Measurements from ENCODE around the gene SLC38A10. TPM values are rescaled to one million over a fixed set of nuclear protein-coding genes. Genes with fewer than 3 reads are reported as not detected.
A peak's percentile ranks its signal among the peaks of the same experiment; 100 is the strongest.

The SLC38A10 gene
- total and polyA plus RNA-seq, 4 experiments from 2014 or later = 49.0 to 113 (median 90.7) TPM

DNA sequence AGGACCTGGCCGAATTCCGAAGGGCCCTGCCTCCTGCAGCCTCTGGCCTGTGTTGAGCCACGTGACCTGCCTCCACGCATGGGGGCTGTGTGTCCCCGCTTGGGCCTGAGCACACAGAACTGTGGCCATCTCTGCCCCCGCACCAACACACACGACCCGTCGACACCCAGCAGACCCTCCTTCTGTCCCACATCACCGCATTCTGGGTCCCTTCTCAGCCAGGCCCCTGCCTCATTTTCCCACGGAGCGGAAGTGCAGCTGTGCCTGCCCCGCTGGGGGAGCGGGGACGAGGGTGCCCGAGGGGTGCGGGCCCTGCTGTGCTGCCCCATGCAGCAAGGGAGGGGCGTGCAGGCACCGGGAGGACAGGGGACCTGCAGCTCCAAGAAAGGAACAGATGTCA lies 37.6 kb downstream of the SLC38A10 start:
- Histone ChIP-seq H3K4me3 (ENCODE audit: low read length in 2 of 2) (no peak overlapping the region), H3K27ac (ENCODE audit: low read depth, low read length) (no peak overlapping the region), H3K36me3 (ENCODE audit: insufficient read depth, low read length) (peaks cover 30% of the 10 kb centered on the region), H3K9me3 (ENCODE audit: control insufficient read depth in 1 of 2, low read length in 2 of 2) (no peaks in the 10 kb centered on the region), H3K4me1 (ENCODE audit: insufficient read depth, low read length) (no peaks in the 10 kb centered on the region), H3K27me3 (ENCODE audit: insufficient read depth, low read length) (no peaks in the 10 kb centered on the region)
- ChIA-PET CTCF (ENCODE audit: partially characterized antibody) (interaction anchor here (0.6 to 1.5 kb wide), 3 partner anchors 34 to 1373 kb away, joined by 3 to 4 read pairs (median 3); no protein-coding TSS in a partner anchor), POLR2A (ENCODE audit: partially characterized antibody) (interaction anchor here (1.0 kb wide), 1 partner anchor 38 kb away, joined by 3 read pairs; the partner anchor contains the start of gene SLC38A10)
- Mint-ChIP-seq H3K4me3 (no peak overlapping the region), H3K36me3 (peaks cover 5 to 30% of the 10 kb centered on the region in 2 donors), H3K4me1 (peaks cover 4 to 11% (median 8%) of the 10 kb centered on the region in 4 donors), H3K27ac (no peak overlapping the region), H3K9me3 (no peaks in the 10 kb centered on the region), H3K27me3 (no peaks in the 10 kb centered on the region)
- intact Hi-C loops (cut with micrococcal nuclease) = no loop called here
- DNase-seq = no peak

DNA sequence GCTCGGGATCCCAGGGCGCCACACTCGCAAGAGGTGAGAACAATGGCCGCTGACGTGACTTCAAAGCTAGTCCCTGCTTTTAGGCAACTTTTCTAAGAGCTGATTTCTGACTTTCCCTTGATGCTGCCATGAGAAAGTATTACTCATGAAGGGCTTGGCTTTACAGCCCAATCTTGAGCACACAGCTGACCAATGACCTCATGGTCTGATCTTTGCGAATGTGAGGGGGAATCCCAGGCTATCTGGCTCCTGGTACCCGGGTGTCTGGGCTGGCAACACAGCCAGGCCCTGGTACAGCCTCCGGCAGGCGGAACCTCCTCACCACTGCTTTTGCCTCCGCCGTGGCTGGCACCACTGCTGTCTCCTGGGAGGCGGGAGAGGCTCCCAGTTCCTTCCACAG lies 38.5 kb downstream of the SLC38A10 start:
- ChIA-PET POLR2A (ENCODE audit: partially characterized antibody) (interaction anchor here (1.0 kb wide), 1 partner anchor 39 kb away, joined by 3 read pairs; the partner anchor contains the start of gene SLC38A10), CTCF (ENCODE audit: partially characterized antibody) (interaction anchor here (1.2 to 1.5 kb wide), 2 partner anchors 35 to 228 kb away, joined by 3 to 4 read pairs; no protein-coding TSS in a partner anchor)
- Mint-ChIP-seq H3K27ac (peak overlapping the region in 1 of 7 donors; percentile 7), H3K36me3 (peaks cover 5 to 28% of the 10 kb centered on the region in 2 donors), H3K9me3 (no peaks in the 10 kb centered on the region), H3K4me3 (no peak overlapping the region), H3K4me1 (peaks cover 7 to 11% (median 8%) of the 10 kb centered on the region in 4 donors), H3K27me3 (no peaks in the 10 kb centered on the region)
- Histone ChIP-seq H3K4me1 (ENCODE audit: insufficient read depth, low read length) (no peaks in the 10 kb centered on the region), H3K27ac (ENCODE audit: low read depth, low read length) (no peak overlapping the region), H3K36me3 (ENCODE audit: insufficient read depth, low read length) (peaks cover 29% of the 10 kb centered on the region), H3K4me3 (ENCODE audit: low read length in 2 of 2) (no peak overlapping the region), H3K27me3 (ENCODE audit: insufficient read depth, low read length) (no peaks in the 10 kb centered on the region), H3K9me3 (ENCODE audit: control insufficient read depth in 1 of 2, low read length in 2 of 2) (no peaks in the 10 kb centered on the region)
- no peak for DNase-seq
- intact Hi-C loops (cut with micrococcal nuclease) = no loop called here

DNA sequence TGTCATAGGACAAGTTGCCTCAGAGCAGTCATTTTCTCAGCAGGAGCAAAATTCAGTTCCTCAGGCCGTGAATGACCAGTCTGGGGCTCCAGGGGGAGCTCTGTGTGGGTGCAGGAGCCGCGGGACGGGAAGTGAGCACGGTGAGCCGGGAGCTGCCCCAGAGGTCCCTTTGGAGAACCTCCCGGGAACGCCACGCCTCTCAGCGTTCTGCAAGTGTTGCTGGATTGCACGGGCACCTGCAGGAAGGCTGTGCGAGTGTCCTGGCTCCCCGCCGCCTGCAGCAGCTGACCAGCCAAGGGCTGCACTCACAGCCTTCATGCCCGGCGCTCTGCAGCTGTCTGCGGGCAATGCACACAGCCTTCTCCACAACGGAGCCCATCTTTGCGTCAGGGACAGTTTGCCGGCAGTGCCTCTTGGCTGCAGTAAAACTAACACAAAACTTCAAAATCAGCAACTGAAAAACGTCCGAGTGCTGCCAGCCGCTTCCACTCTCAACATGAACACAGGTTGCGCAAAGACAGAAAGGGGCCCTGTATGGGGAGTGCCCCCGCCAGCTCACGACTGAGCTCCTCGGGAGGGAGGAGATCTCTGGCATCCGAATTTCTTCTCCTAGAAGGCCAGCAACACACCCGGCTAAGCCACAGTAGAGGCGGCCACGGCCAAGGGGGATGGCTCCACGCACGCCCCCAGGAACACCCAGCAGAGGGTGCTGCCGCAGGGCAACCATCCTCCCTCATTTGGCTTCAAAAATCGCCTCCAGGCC lies 40.0 kb downstream of the SLC38A10 start:
- peaks cover 11 to 30% of the 10 kb centered on the region in 2 donors for H3K36me3 Mint-ChIP-seq
- H3K4me1 Mint-ChIP-seq = peaks cover 7 to 11% (median 8%) of the 10 kb centered on the region in 4 donors
- intact Hi-C loops (cut with micrococcal nuclease) = loop anchor here (5.0 kb wide), 1 partner anchor 282 kb away; no protein-coding TSS in a partner anchor
- H3K4me1 ChIP-seq (ENCODE audit: insufficient read depth, low read length) = no peaks in the 10 kb centered on the region
- H3K27ac ChIP-seq (ENCODE audit: low read depth, low read length) = no peak overlapping the region
- H3K27me3 Mint-ChIP-seq = no peaks in the 10 kb centered on the region
- H3K4me3 ChIP-seq (ENCODE audit: low read length in 2 of 2) = no peak overlapping the region
- ChIA-PET CTCF (ENCODE audit: partially characterized antibody) (interaction anchor here (1.2 to 2.2 kb wide), 3 partner anchors 34 to 232 kb away, joined by 3 to 11 read pairs (median 3); no protein-coding TSS in a partner anchor), POLR2A (ENCODE audit: partially characterized antibody) (interaction anchor here (1.9 kb wide), 1 partner anchor 229 kb away, joined by 6 read pairs; no protein-coding TSS in a partner anchor)
- no peaks in the 10 kb centered on the region for H3K9me3 Mint-ChIP-seq
- H3K27ac Mint-ChIP-seq = peak overlapping the region in 2 of 7 donors; percentile 48 to 68
- H3K27me3 ChIP-seq (ENCODE audit: insufficient read depth, low read length) = no peaks in the 10 kb centered on the region
- no peak overlapping the region for H3K4me3 Mint-ChIP-seq
- no peak for DNase-seq
- H3K36me3 ChIP-seq (ENCODE audit: insufficient read depth, low read length) = peaks cover 43% of the 10 kb centered on the region
- H3K9me3 ChIP-seq (ENCODE audit: control insufficient read depth in 1 of 2, low read length in 2 of 2) = no peaks in the 10 kb centered on the region

DNA sequence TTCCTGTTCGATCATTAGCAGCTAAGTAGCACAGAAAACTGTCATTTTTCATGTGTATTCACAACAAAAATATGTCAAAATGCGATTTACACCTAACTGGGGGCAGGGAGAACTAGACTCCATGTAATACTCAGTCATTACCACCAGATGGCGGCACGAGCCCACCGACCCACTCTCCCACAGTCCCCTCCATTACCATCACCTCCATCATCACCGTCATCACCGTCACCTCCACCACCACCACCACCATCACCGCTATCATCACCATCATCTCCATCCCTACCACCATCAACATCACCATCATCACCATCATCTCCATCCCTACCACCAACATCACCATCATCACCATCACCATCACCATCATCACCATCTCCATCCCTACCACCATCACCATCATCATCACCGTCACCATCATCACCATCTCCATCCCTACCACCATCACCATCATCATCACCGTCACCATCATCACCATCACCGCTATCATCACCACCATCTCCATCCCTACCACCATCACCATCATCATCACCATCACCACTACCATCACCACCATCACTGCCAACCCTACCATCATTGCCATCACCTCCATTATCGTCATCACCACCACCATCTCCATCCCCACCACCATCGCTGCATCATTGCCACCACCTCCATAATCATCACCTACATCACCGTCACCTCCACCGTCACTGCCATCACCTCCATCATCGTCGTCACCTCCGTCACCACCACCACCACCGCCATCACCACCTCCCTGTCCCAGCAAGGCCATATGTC lies 41.6 kb downstream of the SLC38A10 start:
- intact Hi-C loops (cut with micrococcal nuclease) = loop anchor here (1.0 to 5.0 kb wide), 4 partner anchors 43 to 348 kb away; no protein-coding TSS in a partner anchor
- H3K36me3 ChIP-seq (ENCODE audit: insufficient read depth, low read length) = peaks cover 28% of the 10 kb centered on the region
- H3K4me1 ChIP-seq (ENCODE audit: insufficient read depth, low read length) = no peaks in the 10 kb centered on the region
- Mint-ChIP-seq H3K4me3 (peak overlapping the region in 1 of 8 donors; percentile 29), H3K9me3 (no peaks in the 10 kb centered on the region), H3K27me3 (no peaks in the 10 kb centered on the region), H3K4me1 (peaks cover 7 to 11% (median 8%) of the 10 kb centered on the region in 4 donors), H3K27ac (peak overlapping the region; percentile 12 to 85 (median 28)), H3K36me3 (peaks cover 11 to 25% of the 10 kb centered on the region in 2 donors)
- ChIA-PET POLR2A (ENCODE audit: partially characterized antibody) (interaction anchor here (0.5 to 1.9 kb wide), 3 partner anchors 231 to 248 kb away, joined by 3 to 6 read pairs (median 4); no protein-coding TSS in a partner anchor), CTCF (ENCODE audit: partially characterized antibody) (interaction anchor here (0.8 to 2.2 kb wide), 14 partner anchors 15 to 347 kb away, joined by 3 to 20 read pairs (median 4); partner anchors contain the start of genes NDUFAF8, SLC38A10 and TEPSIN)
- no peak overlapping the region for H3K27ac ChIP-seq (ENCODE audit: low read depth, low read length)
- no peaks in the 10 kb centered on the region for H3K27me3 ChIP-seq (ENCODE audit: insufficient read depth, low read length)
- DNase-seq = peak; percentile 55 to 64 (median 62)
- H3K9me3 ChIP-seq (ENCODE audit: control insufficient read depth in 1 of 2, low read length in 2 of 2) = no peaks in the 10 kb centered on the region
- H3K4me3 ChIP-seq (ENCODE audit: low read length in 2 of 2) = no peak overlapping the region

DNA sequence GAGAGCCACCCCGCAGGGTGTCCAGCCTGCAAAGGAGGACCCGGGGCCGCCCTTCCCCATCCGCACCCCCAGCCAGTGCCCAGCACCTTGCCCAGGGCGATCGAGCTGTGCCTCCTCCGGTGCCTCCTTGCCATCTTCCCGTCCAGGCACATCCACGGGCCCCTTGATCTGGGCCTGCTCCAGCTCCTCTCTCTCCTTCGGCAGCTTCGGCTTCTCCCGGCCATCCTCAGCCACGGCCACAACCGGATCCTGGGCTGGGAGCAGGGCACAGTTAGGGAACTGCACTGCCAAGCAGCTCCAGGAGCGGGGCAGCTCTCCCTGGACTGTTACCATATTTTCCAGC lies 42.1 kb downstream of the SLC38A10 start:
- intact Hi-C loops (cut with micrococcal nuclease) = loop anchor here (1.0 to 5.0 kb wide), 4 partner anchors 43 to 348 kb away; no protein-coding TSS in a partner anchor
- H3K27me3 ChIP-seq (ENCODE audit: insufficient read depth, low read length) = no peaks in the 10 kb centered on the region
- no peaks in the 10 kb centered on the region for H3K9me3 Mint-ChIP-seq
- POLR2A ChIA-PET (ENCODE audit: partially characterized antibody) = interaction anchor here (1.2 kb wide), 1 partner anchor 232 kb away, joined by 4 read pairs; no protein-coding TSS in a partner anchor
- no peaks in the 10 kb centered on the region for H3K4me1 ChIP-seq (ENCODE audit: insufficient read depth, low read length)
- no peaks in the 10 kb centered on the region for H3K27me3 Mint-ChIP-seq
- no peaks in the 10 kb centered on the region for H3K9me3 ChIP-seq (ENCODE audit: control insufficient read depth in 1 of 2, low read length in 2 of 2)
- no peak overlapping the region for H3K27ac ChIP-seq (ENCODE audit: low read depth, low read length)
- DNase-seq = no peak
- peak overlapping the region in 3 of 7 donors; percentile 12 to 62 (median 43) for H3K27ac Mint-ChIP-seq
- H3K4me3 Mint-ChIP-seq = no peak overlapping the region
- peaks cover 7 to 11% (median 8%) of the 10 kb centered on the region in 4 donors for H3K4me1 Mint-ChIP-seq
- H3K36me3 Mint-ChIP-seq = peaks cover 11 to 25% of the 10 kb centered on the region in 2 donors
- CTCF ChIA-PET (ENCODE audit: partially characterized antibody) = interaction anchor here (0.7 to 2.1 kb wide), 13 partner anchors 14 to 348 kb away, joined by 3 to 20 read pairs (median 4); partner anchors contain the start of genes NDUFAF8, SLC38A10 and TEPSIN
- no peak overlapping the region for H3K4me3 ChIP-seq (ENCODE audit: low read length in 2 of 2)
- peaks cover 28% of the 10 kb centered on the region for H3K36me3 ChIP-seq (ENCODE audit: insufficient read depth, low read length)

DNA sequence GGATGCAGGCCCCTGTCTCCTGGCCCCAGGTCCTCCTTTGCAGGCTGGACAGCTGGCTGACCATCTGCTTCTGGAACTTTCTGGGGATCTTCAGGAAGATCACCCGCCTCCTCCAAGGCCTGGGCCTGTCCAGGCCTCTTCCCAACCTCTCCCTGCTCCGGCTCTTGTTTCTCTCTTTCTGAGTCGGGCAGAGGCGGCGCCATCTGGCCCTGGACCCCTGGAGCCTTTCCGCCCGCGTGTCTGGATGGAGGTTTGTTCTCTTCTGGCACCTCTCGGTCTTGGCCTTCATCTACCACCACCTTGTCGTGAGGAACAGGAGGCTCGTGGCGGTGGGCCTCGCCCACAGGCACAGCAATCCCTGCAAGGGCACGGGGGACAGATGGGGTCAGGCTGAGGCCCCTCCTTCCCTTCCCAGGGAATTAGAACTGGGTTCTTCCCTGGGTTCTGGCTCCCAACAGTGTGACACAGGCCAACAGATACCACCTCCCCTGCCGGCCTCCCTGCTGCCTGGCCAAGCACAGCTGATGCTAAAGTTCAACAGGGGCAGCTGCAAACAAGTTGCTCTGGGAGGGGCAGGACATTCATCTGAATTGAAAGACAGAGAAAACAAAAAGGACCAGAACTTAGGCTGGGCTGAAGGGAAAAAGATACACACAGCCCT lies 42.7 kb downstream of the SLC38A10 start:
- Histone ChIP-seq H3K36me3 (ENCODE audit: insufficient read depth, low read length) (peaks cover 28% of the 10 kb centered on the region), H3K4me1 (ENCODE audit: insufficient read depth, low read length) (no peaks in the 10 kb centered on the region), H3K27me3 (ENCODE audit: insufficient read depth, low read length) (no peaks in the 10 kb centered on the region), H3K27ac (ENCODE audit: low read depth, low read length) (no peak overlapping the region), H3K4me3 (ENCODE audit: low read length in 2 of 2) (no peak overlapping the region), H3K9me3 (ENCODE audit: control insufficient read depth in 1 of 2, low read length in 2 of 2) (no peaks in the 10 kb centered on the region)
- Mint-ChIP-seq H3K36me3 (peaks cover 11 to 25% of the 10 kb centered on the region in 2 donors), H3K4me1 (peaks cover 7 to 11% (median 8%) of the 10 kb centered on the region in 4 donors), H3K27me3 (no peaks in the 10 kb centered on the region), H3K27ac (no peak overlapping the region), H3K9me3 (no peaks in the 10 kb centered on the region), H3K4me3 (no peak overlapping the region)
- no peak for DNase-seq
- ChIA-PET POLR2A (ENCODE audit: partially characterized antibody) (interaction anchor here (1.2 kb wide), 1 partner anchor 232 kb away, joined by 4 read pairs; no protein-coding TSS in a partner anchor), CTCF (ENCODE audit: partially characterized antibody) (interaction anchor here (0.7 to 2.1 kb wide), 13 partner anchors 14 to 348 kb away, joined by 3 to 20 read pairs (median 4); partner anchors contain the start of genes NDUFAF8, SLC38A10 and TEPSIN)
- intact Hi-C loops (cut with micrococcal nuclease) = loop anchor here (5.0 kb wide), 1 partner anchor 285 kb away; no protein-coding TSS in a partner anchor
